ENCODE data around the gene CHP2. TPM values are rescaled to one million over a fixed set of nuclear protein-coding genes. Genes with fewer than 3 reads are reported as not detected.

The CHP2 gene
- not detected for total RNA-seq (ENCODE audit: unreplicated experiment)
- long read RNA-seq = 0 reads

- Mint-ChIP-seq H3K4me3 (ENCODE audit: unreplicated experiment) (peak within 1 kb of the TSS; percentile 46), H3K36me3 (ENCODE audit: unreplicated experiment) (peaks cover 14% of the 10 kb centered on the region), H3K9me3 (ENCODE audit: unreplicated experiment) (peaks cover 6% of the 10 kb centered on the region), H3K27ac (ENCODE audit: unreplicated experiment) (no peak within 1 kb of the TSS), H3K27me3 (ENCODE audit: unreplicated experiment) (peaks cover 16% of the 10 kb centered on the region), H3K4me1 (ENCODE audit: low read depth, unreplicated experiment) (no peaks in the 10 kb centered on the region)
- DNase-seq = peak; percentile 23
- no peak for TF ChIP-seq CTCF (IDR thresholded peaks at IDR 0.05; ENCODE audit: partially characterized antibody, unreplicated experiment)
These were observed at the start of gene CHP2 for GRCh38 chr16:23754594-23755483. TSS of gene CHP2 (plus strand) at chr16:23755026. CDS start at chr16:23755050, 24 bp downstream.

GRCh38 chr16:23705517-23705902, 49.3 kb upstream of the CHP2 start:
- H3K27me3 Mint-ChIP-seq (ENCODE audit: unreplicated experiment) = peaks cover 3% of the 10 kb centered on the region

GRCh38 chr16:23706439-23706838, 48.4 kb upstream of the CHP2 start:
- no peak for DNase-seq
- no peak for TF ChIP-seq CTCF (IDR thresholded peaks at IDR 0.05; ENCODE audit: partially characterized antibody, unreplicated experiment)
- peaks cover 4% of the 10 kb centered on the region for H3K27me3 Mint-ChIP-seq (ENCODE audit: unreplicated experiment)
- no peak overlapping the region for H3K4me3 Mint-ChIP-seq (ENCODE audit: unreplicated experiment)
- no peak overlapping the region for H3K27ac Mint-ChIP-seq (ENCODE audit: unreplicated experiment)
- peaks cover 6% of the 10 kb centered on the region for H3K36me3 Mint-ChIP-seq (ENCODE audit: unreplicated experiment)
- no peaks in the 10 kb centered on the region for H3K4me1 Mint-ChIP-seq (ENCODE audit: low read depth, unreplicated experiment)
- H3K9me3 Mint-ChIP-seq (ENCODE audit: unreplicated experiment) = peaks cover 5% of the 10 kb centered on the region

More at GRCh38 chr16:23705517-23705902, 49.3 kb upstream of the CHP2 start:
- no peak overlapping the region for H3K4me3 Mint-ChIP-seq (ENCODE audit: unreplicated experiment)
- H3K9me3 Mint-ChIP-seq (ENCODE audit: unreplicated experiment) = peaks cover 5% of the 10 kb centered on the region
- no peak for DNase-seq
- no peak overlapping the region for H3K27ac Mint-ChIP-seq (ENCODE audit: unreplicated experiment)
- no peaks in the 10 kb centered on the region for H3K4me1 Mint-ChIP-seq (ENCODE audit: low read depth, unreplicated experiment)
- TF ChIP-seq CTCF (IDR thresholded peaks at IDR 0.05; ENCODE audit: partially characterized antibody, unreplicated experiment) = no peak
- H3K36me3 Mint-ChIP-seq (ENCODE audit: unreplicated experiment) = peaks cover 6% of the 10 kb centered on the region

DNA sequence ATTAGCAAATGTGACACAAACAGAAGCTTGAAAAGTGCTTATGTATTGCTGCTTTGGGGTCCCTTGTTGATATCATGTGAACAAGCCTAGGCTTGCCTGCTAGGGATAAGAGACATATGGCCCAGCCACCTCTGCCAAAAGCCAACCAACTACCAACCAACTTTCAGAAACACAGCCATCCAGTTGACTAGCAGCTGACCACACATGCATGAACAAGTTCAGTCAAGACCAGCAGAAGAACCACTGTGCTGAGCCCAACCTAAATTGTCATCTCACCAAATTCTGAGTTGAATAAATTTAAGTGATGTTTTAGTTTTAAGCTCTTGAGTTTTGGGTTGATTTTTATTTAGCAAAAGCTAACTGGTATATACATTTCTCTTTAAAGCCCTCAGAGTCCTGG, 45.3 kb upstream of the CHP2 start:
- DNase-seq = no peak
- Mint-ChIP-seq H3K9me3 (ENCODE audit: unreplicated experiment) (peaks cover 5% of the 10 kb centered on the region), H3K4me3 (ENCODE audit: unreplicated experiment) (no peak overlapping the region), H3K27me3 (ENCODE audit: unreplicated experiment) (peaks cover 6% of the 10 kb centered on the region), H3K4me1 (ENCODE audit: low read depth, unreplicated experiment) (no peaks in the 10 kb centered on the region), H3K36me3 (ENCODE audit: unreplicated experiment) (peaks cover 2% of the 10 kb centered on the region), H3K27ac (ENCODE audit: unreplicated experiment) (no peak overlapping the region)
- no peak for TF ChIP-seq CTCF (IDR thresholded peaks at IDR 0.05; ENCODE audit: partially characterized antibody, unreplicated experiment)

GRCh38 chr16:23710008-23710407, 44.8 kb upstream of the CHP2 start:
- Mint-ChIP-seq H3K4me3 (ENCODE audit: unreplicated experiment) (no peak overlapping the region), H3K9me3 (ENCODE audit: unreplicated experiment) (peaks cover 5% of the 10 kb centered on the region), H3K27ac (ENCODE audit: unreplicated experiment) (no peak overlapping the region), H3K36me3 (ENCODE audit: unreplicated experiment) (peaks cover 5% of the 10 kb centered on the region), H3K27me3 (ENCODE audit: unreplicated experiment) (peaks cover 8% of the 10 kb centered on the region), H3K4me1 (ENCODE audit: low read depth, unreplicated experiment) (no peaks in the 10 kb centered on the region)
- no peak for DNase-seq
- TF ChIP-seq CTCF (IDR thresholded peaks at IDR 0.05; ENCODE audit: partially characterized antibody, unreplicated experiment) = no peak

Measured in glutamatergic neuron (in vitro differentiated cells).